ENCODE measurements around the gene NOL3.
A peak's percentile ranks its signal among the peaks of the same experiment; 100 is the strongest.

Gene NOL3

GRCh38 chr16:67190448-67191399 lies 20.4 kb downstream of the NOL3 start:
- no peak for DNase-seq

GRCh38 chr16:67191411-67191994 lies 21.2 kb downstream of the NOL3 start:
- no peak for DNase-seq

GRCh38 chr16:67191995-67192681 lies 21.8 kb downstream of the NOL3 start, which contains the start of gene E2F4:
E2F4 (plus strand) TSS chr16:67192155; CDS start chr16:67192228, 73 bp downstream.
- peak; percentile 86 to 92 for DNase-seq

- DNase-seq, result no peak
Measured at GRCh38 chr16:67192781-67193361, 22.5 kb downstream of the NOL3 start.

- DNase-seq, result no peak
Measured at GRCh38 chr16:67193536-67193935, 23.2 kb downstream of the NOL3 start.

GRCh38 chr16:67194260-67194659 lies 23.9 kb downstream of the NOL3 start:
- no peak for DNase-seq

GRCh38 chr16:67195676-67196075 lies 25.3 kb downstream of the NOL3 start:
- no peak for DNase-seq

GRCh38 chr16:67196881-67197280 lies 26.5 kb downstream of the NOL3 start:
- no peak for DNase-seq

GRCh38 chr16:67197704-67198103 lies 27.4 kb downstream of the NOL3 start:
- DNase-seq, result no peak

GRCh38 chr16:67198238-67198734 lies 27.9 kb downstream of the NOL3 start:
- peak in 1 of 2 experiments; percentile 36 for DNase-seq

GRCh38 chr16:67199011-67199807 lies 28.9 kb downstream of the NOL3 start, which contains the start of gene ELMO3:
ELMO3 (plus strand) TSS chr16:67199131; CDS start chr16:67199327, 196 bp downstream.
- no peak for DNase-seq

- DNase-seq, result no peak
Measured at GRCh38 chr16:67199808-67200198, 29.5 kb downstream of the NOL3 start.

GRCh38 chr16:67200491-67200890 lies 30.2 kb downstream of the NOL3 start:
- DNase-seq, result no peak

GRCh38 chr16:67201411-67202345 lies 31.3 kb downstream of the NOL3 start:
- no peak for DNase-seq

- no peak for DNase-seq
Measured at GRCh38 chr16:67202426-67202825, 32.1 kb downstream of the NOL3 start.

- DNase-seq, result no peak
Measured at GRCh38 chr16:67202956-67203493, 32.7 kb downstream of the NOL3 start.

- no peak for DNase-seq
Measured at GRCh38 chr16:67204076-67204475, 33.7 kb downstream of the NOL3 start.

GRCh38 chr16:67206129-67206837 lies 35.9 kb downstream of the NOL3 start:
- no peak for DNase-seq

GRCh38 chr16:67206838-67207248 lies 36.5 kb downstream of the NOL3 start:
- DNase-seq, result no peak
